Measurements from ENCODE around the gene P3R3URF. TPM values are rescaled to one million over a fixed set of nuclear protein-coding genes. Genes with fewer than 3 reads are reported as not detected.

Gene P3R3URF
- total RNA-seq, 1 donor from 2014 or later, result not detected

GRCh38 chr1:46183079-46183847 lies 7.0 kb upstream of the P3R3URF start:
- FAIRE-seq, result no peak

DNA sequence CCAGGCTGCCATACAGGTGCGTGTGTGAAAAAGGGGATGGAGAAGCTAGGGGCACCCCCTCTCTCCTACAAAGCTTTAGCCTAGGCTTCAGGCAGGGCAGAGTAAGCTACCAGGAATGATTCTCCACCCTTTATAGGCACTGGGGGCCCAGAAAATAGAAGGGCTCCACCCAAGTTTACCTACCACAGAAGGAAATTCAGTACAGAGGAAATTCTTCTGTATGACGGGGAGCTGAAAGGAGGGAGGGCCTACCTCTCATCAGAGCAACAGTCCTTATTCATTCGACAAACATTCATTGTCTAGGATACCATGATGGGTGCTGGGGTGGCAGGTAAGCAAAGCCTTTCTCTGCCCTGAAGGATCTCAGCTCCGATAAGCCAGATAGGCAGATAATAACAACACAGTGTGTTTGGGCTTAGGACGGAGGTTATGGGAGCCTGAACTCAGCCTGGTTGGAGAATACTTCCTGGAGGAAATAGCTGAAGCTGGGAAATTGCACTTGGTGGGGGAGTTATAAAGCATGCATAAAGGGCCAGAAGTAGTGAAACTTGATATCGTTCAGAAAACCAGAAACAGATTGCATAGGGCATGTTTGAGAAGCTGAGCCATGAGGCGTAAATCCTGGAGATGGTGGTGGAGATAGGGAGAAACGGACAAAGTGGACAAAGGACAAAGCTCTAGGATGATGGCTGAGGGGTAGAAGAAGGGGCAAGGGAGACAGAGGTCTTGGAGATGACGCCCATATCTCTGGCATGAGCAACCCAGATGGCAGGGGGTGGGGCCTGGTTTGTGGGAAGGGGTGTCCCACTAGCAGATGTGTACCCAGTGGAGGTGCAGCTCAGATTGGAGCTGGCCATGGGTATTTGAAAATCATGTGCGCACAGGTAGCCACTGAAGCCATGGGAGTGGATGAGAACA lies 5.3 kb upstream of the P3R3URF start:
- Mint-ChIP-seq H3K4me1 (ENCODE audit: low read depth, unreplicated experiment) (peaks cover 22% of the 10 kb centered on the region), H3K36me3 (ENCODE audit: low read depth, unreplicated experiment) (no peaks in the 10 kb centered on the region), H3K27ac (ENCODE audit: unreplicated experiment) (no peak overlapping the region), H3K4me3 (ENCODE audit: unreplicated experiment) (peak overlapping the region; percentile 1), H3K9me3 (ENCODE audit: unreplicated experiment) (no peaks in the 10 kb centered on the region), H3K27me3 (ENCODE audit: low read depth, unreplicated experiment) (no peaks in the 10 kb centered on the region)
- peaks cover 28% of the 10 kb centered on the region for H3K4me1 ChIP-seq (ENCODE audit: insufficient read depth, low read length)
- H3K79me2 ChIP-seq (ENCODE audit: insufficient read depth, low read length), result no peaks in the 10 kb centered on the region
- H3K27me3 ChIP-seq (ENCODE audit: insufficient read depth, low read length), result no peaks in the 10 kb centered on the region
- no peaks in the 10 kb centered on the region for H3K36me3 ChIP-seq (ENCODE audit: insufficient read depth, low read length)
- H4K20me1 ChIP-seq (ENCODE audit: insufficient read depth, low read length), result no peaks in the 10 kb centered on the region
- no peak overlapping the region for H3K27ac ChIP-seq (ENCODE audit: low read depth, low read length)
- TF ChIP-seq CTCF (IDR thresholded peaks at IDR 0.05; ENCODE audit: insufficient read depth, low read depth, low read length) (no peak), EZH2 (IDR thresholded peaks at IDR 0.05; ENCODE audit: insufficient read depth, low read length) (no peak)
- no peaks in the 10 kb centered on the region for H3K9me3 ChIP-seq (ENCODE audit: insufficient read depth, low read depth, low read length)
- H2AFZ ChIP-seq (ENCODE audit: low read depth, low read length), result peak overlapping the region; percentile 40
- no peak overlapping the region for H3K9ac ChIP-seq (ENCODE audit: low read length)
- no peak for FAIRE-seq
- H3K4me2 ChIP-seq (ENCODE audit: low read length), result peak overlapping the region; percentile 59
- peak; percentile 55 for DNase-seq (ENCODE audit: low read depth)
- H3K4me3 ChIP-seq (ENCODE audit: insufficient read depth, low read depth, low read length), result no peak overlapping the region

More at GRCh38 chr1:46183079-46183847, 7.0 kb upstream of the P3R3URF start:
- peak overlapping the region; percentile 64 for H3K9ac ChIP-seq (ENCODE audit: low read length)
- peak overlapping the region; percentile 88 for H3K27ac ChIP-seq (ENCODE audit: low read depth, low read length)
- Mint-ChIP-seq H3K9me3 (ENCODE audit: unreplicated experiment) (no peaks in the 10 kb centered on the region), H3K4me3 (ENCODE audit: unreplicated experiment) (peak overlapping the region; percentile 54), H3K27me3 (ENCODE audit: low read depth, unreplicated experiment) (no peaks in the 10 kb centered on the region), H3K36me3 (ENCODE audit: low read depth, unreplicated experiment) (peaks cover 5% of the 10 kb centered on the region), H3K27ac (ENCODE audit: unreplicated experiment) (peak overlapping the region; percentile 83), H3K4me1 (ENCODE audit: low read depth, unreplicated experiment) (peaks cover 22% of the 10 kb centered on the region)
- peaks cover 28% of the 10 kb centered on the region for H3K4me1 ChIP-seq (ENCODE audit: insufficient read depth, low read length)
- H3K4me3 ChIP-seq (ENCODE audit: insufficient read depth, low read depth, low read length), result no peak overlapping the region
- H3K79me2 ChIP-seq (ENCODE audit: insufficient read depth, low read length), result no peaks in the 10 kb centered on the region
- H3K4me2 ChIP-seq (ENCODE audit: low read length), result peak overlapping the region; percentile 59
- no peaks in the 10 kb centered on the region for H3K9me3 ChIP-seq (ENCODE audit: insufficient read depth, low read depth, low read length)
- H3K36me3 ChIP-seq (ENCODE audit: insufficient read depth, low read length), result no peaks in the 10 kb centered on the region
- peak overlapping the region; percentile 30 for H2AFZ ChIP-seq (ENCODE audit: low read depth, low read length)
- no peaks in the 10 kb centered on the region for H4K20me1 ChIP-seq (ENCODE audit: insufficient read depth, low read length)
- TF ChIP-seq EZH2 (IDR thresholded peaks at IDR 0.05; ENCODE audit: insufficient read depth, low read length) (no peak), CTCF (IDR thresholded peaks at IDR 0.05; ENCODE audit: insufficient read depth, low read depth, low read length) (no peak)
- DNase-seq (ENCODE audit: low read depth), result peak; percentile 89
- H3K27me3 ChIP-seq (ENCODE audit: insufficient read depth, low read length), result no peaks in the 10 kb centered on the region
